ENCODE results near the gene LCA5L.

DNA sequence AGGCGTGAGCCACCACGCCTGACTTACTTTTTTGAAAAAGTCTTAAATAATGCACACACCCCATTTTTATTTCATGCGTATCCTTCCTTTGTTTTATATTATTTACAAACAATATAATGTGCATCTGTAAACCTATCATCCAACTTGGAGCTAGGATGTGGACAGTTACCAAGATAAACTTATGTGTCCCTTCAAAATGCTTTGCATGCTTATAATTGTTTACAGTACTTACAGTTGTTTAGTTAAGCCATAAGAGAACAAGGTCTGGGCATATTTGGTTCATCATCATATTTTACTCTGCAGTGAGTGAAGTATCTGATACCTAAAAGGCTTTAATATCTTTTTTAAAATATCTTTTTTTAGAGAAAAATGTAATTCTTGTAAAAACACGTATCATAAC is 80.6 kb downstream of the LCA5L start:
- TF ChIP-seq, protein P1, sequence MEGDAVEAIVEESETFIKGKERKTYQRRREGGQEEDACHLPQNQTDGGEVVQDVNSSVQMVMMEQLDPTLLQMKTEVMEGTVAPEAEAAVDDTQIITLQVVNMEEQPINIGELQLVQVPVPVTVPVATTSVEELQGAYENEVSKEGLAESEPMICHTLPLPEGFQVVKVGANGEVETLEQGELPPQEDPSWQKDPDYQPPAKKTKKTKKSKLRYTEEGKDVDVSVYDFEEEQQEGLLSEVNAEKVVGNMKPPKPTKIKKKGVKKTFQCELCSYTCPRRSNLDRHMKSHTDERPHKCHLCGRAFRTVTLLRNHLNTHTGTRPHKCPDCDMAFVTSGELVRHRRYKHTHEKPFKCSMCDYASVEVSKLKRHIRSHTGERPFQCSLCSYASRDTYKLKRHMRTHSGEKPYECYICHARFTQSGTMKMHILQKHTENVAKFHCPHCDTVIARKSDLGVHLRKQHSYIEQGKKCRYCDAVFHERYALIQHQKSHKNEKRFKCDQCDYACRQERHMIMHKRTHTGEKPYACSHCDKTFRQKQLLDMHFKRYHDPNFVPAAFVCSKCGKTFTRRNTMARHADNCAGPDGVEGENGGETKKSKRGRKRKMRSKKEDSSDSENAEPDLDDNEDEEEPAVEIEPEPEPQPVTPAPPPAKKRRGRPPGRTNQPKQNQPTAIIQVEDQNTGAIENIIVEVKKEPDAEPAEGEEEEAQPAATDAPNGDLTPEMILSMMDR (IDR thresholded peaks at IDR 0.05) = no peak
- TF ChIP-seq POLR2AphosphoS5 (IDR thresholded peaks at IDR 0.05) (no peak), EP300 (IDR thresholded peaks at IDR 0.05) (no peak)
